GM19099 (cell line): Measurements from ENCODE around the gene GCNT2.

Source experiments
- POLR2A ChIP-seq: IDR thresholded peaks from 3 replicates; pipeline ENCODE4 v1.6.1; 2011; ENCODE audit warnings: low read depth; ENCODE audit not compliant: insufficient read length; ENCODE audit errors: extremely low read depth

GCNT2 gene

DNA sequence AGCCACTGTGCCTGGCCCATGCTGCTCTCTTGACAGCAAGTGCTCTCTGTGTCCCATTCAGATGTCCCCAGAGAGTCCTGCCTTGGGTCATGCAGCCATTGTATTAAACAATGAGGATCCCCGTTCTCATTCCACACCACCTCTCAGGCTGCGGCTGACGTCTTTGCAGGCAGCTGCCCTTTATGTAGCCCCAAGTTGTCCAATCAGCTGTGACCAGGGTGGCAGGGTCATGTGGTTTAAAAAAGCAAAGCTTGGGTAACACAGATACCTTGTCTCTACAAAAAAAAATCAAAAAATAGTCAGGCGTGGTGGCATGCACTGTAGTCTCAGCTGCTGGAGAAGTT, 13.2 kb downstream of the GCNT2 start:
- no peak for TF ChIP-seq POLR2A

DNA sequence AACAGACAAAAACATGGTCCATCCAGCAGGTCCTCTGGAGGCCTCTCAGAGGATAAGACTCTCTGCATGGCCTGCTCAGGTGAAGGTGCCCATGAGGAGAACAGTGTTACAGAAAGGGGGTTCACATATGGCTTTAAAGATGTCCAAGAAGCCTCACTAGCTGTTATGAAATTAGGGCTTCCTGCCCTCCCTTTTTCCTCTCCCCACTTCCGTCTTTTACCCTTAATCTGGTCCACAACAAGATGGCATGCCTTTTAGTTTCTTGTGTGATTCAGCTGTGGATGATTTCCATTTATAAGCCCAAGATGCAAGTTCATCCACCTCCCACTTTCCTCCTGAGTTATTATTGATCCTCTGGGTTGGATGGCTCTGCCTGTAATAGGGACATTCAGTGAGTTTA, 14.0 kb downstream of the GCNT2 start:
- TF ChIP-seq POLR2A, result no peak

DNA sequence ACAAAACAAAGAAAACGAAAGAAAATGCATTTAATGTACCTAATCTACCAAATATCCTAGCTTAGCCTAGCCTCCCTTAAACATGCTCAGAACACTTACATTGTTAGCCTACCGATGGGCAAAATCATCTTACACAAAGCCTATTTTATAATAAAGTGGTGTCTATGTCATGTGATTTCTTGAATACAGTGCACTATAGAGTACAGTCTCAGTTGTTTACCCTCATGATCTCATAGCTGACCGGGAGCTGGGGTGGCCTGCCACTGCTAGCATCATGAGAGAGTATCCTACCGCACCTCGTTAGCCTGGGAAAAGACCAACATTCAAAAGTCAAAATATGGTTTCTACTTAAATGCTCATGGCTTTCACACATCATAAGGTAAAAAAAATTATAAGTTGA, 16.6 kb downstream of the GCNT2 start:
- TF ChIP-seq POLR2A, result no peak

DNA sequence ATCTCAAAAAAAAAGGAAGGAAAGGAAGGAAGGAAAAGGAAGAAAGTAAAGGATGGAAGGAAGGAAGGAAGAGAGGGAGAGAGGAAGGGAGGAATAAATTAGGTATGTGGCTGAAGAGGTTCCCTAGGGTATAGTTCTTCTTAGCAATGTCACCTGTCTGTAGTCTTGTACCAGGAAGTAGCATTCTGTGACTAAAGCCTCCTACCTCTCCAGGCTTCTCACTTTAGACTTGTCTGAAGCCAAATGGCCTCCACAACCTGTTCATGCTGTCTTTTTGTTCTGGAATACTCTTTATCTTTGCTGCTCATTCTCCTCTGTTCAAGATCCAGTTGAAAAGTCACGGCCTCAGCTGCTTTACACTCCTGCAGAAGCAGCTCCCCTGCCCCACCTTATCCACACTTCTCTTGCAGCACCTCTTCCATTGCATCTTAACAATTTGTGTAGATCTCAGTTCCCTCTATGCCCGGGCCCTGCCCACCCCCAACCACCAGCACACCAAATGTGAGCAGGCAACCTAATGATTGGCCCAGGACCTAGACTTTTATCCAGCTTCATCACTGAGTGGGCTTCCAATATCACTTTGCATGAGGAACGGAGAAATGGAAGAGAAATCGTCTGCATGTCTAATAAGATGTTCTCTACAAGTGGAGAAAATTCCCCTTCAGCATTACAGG, 19.1 kb downstream of the GCNT2 start:
- no peak for TF ChIP-seq POLR2A

DNA sequence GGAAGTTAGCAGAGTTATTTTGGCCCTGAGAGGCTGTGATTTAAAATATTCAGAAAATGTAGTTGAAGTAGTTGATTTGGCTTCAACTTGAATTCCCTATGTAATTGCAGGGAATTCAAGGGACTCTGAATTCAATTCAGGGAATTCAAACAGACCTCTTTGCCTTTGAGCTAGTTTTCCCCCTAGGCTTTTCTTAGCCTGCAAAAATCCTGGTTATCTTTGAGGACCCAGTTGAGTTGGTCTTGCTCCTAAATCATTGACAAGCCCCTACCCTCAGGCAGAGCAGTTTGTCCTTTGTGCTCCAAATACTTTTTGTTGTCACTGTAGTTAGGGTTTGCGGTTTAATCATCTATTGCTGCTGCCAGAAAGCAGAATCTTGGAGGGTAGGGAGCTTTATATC, 20.4 kb downstream of the GCNT2 start:
- TF ChIP-seq POLR2A, result no peak

DNA sequence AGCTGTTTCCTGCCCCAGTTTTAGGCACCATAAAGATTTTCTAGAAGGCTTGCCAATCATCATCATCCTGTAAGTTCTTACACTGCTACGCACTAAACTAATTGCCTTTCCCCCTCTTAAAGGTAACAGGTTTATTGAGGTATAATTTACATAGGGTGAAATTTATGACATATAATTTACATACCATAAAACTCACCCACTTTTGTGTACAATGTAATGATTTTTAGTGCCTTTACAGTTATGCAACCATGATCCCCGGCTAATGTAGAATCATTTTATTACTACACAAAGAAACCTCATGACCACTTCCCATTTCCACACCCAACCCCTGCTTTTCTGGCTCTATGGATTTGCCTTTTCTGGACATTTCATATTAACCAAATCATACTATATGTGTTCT, 21.1 kb downstream of the GCNT2 start:
- no peak for TF ChIP-seq POLR2A

DNA sequence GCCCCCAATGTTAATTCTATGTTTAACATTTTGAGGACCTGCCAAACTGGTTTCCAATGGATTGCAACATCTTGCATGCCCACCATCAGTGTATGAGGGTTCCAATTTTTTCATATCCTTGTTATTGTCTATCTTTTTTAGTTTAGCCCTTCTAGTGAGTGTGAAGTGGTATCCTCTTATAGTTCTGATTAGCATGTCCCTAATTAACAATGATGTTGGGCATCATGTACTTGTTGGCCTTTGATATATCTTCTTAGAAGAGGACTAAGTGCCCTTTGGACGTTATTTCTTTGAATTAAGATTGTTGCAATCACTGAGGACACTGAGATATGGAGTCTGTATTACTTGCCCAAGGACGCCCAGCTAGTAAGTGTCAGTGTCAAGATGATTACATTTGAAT, 22.3 kb downstream of the GCNT2 start:
- TF ChIP-seq POLR2A, result no peak

DNA sequence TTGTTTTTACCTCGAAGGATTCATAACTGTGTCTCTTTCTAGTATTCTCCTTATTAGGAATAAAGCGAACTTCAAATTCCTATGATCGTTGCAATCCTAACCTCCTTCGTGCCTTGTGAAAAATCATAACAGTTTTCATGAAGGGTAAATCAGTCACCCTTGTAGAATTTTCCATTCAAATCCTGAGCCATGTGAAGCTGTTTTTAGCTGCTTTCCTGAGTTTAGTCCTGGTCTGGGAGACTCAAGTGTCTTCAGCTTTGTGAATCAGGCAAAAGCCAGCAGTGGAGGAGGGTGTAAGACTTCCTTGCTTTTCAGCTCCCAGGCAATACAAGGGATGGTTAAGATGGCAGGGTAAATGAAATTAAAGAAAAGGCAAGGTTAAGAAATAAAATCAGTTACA, 24.3 kb downstream of the GCNT2 start:
- TF ChIP-seq POLR2A, result no peak

DNA sequence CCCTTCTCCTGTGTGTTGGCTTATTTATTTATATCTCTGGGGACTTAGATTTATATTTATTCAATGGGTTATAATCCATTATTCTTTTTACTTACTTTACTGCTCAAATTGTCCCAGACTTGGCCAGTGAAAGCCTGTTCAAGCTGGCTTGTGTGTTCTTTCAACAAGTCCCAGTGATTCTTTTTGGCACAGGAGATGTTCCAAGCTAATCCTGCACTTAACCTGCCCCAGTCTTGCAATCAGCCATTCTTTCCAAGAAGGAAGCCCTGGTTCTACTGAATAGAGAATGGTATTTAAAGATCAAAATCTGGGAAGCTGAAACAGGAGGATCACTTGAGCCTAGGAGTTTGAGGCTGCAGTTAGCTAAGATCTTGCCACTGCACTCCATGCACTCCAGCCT, 26.7 kb downstream of the GCNT2 start:
- TF ChIP-seq POLR2A, result no peak

DNA sequence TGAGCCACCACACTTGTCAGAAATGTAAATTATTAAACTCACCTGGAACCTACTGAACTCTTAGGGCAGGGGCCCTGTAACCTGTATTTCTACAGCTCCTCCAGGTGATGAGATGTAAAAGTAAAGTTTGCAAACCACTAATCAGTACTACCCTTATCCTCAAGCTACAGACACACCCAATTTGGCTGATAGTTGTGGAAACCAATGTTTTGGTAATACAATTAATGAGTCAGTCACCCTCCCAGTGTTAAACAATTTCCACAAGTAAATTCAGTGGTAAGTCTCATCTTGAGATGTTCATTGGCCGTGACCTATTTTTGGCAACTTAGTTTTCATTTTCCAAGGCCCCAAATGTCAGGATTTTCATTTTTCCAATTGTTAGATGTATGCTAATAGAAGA, 29.6 kb downstream of the GCNT2 start:
- TF ChIP-seq POLR2A, result no peak

DNA sequence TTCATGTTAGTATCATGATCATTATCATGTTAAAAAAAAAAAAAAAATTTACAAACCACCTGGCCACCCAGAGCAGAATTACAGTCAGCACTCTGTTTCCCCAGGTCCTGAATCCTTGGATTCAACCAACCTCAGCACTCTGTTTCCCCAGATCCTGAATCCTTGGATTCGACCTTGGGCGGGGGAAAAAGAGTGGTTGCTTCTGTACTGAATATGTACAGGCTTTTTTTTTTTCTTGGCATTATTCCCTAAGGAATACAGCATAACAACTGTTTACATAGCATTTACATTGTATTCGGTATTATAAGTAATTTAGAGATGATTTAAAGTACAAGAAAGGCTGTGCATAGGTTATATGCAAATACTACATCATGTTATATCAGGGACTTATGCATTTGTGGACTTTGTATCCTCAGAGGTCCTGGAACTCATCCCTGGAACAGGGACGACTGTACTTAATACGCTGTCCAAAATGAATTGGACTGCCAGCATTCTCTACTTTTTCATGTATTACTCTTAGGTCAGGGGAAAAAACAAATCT, 31.2 kb downstream of the GCNT2 start:
- no peak for TF ChIP-seq POLR2A

DNA sequence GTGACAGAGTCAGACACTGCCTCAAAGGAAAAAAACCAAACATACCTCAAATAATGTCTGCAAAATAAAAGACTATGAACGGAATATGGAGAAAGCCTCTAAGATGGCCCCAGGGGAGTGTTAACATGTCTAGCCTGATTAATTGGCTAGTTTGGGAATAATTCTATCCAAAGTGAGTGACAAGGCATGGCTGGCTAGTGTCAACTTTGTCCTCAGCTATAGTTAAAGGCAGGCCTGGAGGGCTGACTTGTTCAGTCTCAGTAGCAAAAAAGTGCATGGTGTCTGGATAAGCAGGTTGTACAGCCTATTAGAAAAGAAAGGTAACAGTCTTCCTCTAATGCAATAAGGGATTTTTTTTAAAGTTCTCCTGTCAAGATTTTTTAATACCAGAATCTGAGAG, 32.7 kb downstream of the GCNT2 start:
- no peak for TF ChIP-seq POLR2A

DNA sequence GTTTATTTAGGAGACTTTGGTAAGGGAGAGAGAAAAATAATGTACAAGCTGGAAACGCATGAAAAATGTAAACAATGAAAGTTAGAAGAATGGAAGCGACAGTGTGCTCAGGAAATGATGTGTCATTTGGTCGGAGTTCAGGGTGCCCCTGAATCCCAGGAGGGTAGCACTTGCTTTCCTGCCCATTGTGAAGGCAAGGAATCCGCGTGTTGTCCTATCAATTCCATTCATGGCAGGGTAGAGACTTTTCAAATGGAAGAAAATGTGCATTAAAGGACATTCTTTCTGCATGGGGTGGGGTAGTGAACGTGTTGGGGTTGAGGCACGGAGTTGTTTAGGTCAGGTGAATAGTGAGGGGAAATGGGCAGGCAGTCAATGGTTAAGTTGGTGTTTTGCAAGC, 33.7 kb downstream of the GCNT2 start:
- no peak for TF ChIP-seq POLR2A

DNA sequence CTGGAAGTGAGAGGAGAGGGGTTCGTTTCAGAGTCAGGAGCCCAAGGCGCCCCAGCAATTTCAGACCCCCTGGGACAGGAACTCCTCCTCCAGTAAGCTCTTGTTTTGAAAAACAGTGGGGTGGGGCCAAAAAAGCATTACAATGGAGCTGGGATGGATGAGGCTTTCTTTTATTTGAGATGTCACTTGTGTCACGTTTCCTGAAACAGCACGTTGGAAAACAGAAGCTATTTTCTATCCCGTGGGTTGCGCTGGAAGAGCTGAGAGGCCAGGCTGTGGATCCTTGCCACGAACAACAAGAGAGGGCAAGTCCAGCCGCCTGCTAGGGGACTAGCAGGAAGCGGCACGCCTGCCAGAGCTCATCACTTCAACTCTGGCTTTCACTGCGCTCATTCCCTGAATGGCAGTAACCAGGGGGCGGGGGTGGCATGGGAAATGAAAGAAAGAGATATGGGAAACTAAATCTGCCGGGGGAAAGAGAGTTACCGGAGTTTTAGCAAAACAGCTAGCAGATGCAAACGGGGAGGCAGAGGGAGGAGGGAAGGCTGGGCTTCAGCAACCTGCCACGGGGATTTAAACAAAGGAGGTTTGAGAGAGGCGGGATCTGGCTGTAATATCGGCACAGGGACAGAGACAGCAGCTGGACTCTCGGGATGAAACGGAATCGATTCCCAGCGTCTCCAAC, 34.6 kb downstream of the GCNT2 start:
- TF ChIP-seq POLR2A, result no peak

DNA sequence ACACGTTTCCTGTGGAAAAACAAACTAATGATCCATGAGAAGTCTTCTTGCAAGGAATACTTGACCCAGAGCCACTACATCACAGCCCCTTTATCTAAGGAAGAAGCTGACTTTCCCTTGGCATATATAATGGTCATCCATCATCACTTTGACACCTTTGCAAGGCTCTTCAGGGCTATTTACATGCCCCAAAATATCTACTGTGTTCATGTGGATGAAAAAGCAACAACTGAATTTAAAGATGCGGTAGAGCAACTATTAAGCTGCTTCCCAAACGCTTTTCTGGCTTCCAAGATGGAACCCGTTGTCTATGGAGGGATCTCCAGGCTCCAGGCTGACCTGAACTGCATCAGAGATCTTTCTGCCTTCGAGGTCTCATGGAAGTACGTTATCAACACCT, 35.4 kb downstream of the GCNT2 start:
- no peak for TF ChIP-seq POLR2A

DNA sequence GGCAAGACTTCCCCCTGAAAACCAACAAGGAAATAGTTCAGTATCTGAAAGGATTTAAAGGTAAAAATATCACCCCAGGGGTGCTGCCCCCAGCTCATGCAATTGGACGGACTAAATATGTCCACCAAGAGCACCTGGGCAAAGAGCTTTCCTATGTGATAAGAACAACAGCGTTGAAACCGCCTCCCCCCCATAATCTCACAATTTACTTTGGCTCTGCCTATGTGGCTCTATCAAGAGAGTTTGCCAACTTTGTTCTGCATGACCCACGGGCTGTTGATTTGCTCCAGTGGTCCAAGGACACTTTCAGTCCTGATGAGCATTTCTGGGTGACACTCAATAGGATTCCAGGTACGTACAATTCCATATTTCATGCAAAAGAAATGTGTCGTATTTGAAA, 35.8 kb downstream of the GCNT2 start:
- TF ChIP-seq POLR2A, result no peak

DNA sequence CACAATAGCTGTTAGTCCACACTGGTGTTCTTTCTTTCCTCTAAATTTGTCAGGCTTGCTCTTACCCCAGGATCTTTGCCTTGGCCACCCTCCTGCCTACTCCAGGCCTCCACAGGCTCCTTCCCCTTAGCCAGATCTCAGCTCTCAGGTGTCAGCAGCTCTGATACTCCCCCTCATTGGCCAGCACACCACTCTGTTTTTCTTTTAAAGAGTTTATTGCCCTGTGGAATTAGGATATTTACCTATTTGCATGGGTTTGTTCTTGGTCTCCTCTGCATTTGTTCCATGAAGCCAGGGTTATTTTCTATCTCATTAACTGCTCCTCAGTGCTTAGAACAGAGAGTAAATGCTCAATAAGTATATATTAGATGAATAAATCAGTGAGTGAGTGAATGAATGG, 36.8 kb downstream of the GCNT2 start:
- no peak for TF ChIP-seq POLR2A

DNA sequence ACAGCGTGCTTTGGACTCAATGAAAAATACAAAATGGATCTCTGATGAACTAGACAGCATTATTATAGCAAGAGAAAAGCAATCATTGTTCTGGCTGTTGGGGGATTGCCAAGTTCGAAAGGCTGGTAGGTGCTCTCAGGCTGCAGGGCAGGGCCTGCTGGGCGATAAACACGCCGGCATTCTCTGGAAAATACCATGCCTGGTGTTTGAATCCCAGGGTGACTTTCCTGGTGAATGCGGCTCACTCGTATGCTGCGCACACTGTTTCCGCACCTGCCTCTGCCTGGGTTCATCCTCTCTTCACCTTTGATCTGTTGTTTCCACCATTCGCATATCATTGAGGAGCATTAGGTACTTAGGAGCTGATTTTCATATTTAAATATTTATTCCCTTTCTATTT, 37.4 kb downstream of the GCNT2 start:
- no peak for TF ChIP-seq POLR2A
